NK-92 (cell line): ENCODE results near the gene LMF1.
"Not testable (repeated sequence)": the region's sequence is repeated elsewhere in the genome, so short reads cannot be mapped to it uniquely, and the experiment has no call there.

Experiments
- DNase-seq: peaks from one replicate; lab custom pipeline; 2025; ENCODE audit not compliant: unreplicated experiment; lab: John Stamatoyannopoulos, UW

LMF1 gene

DNA sequence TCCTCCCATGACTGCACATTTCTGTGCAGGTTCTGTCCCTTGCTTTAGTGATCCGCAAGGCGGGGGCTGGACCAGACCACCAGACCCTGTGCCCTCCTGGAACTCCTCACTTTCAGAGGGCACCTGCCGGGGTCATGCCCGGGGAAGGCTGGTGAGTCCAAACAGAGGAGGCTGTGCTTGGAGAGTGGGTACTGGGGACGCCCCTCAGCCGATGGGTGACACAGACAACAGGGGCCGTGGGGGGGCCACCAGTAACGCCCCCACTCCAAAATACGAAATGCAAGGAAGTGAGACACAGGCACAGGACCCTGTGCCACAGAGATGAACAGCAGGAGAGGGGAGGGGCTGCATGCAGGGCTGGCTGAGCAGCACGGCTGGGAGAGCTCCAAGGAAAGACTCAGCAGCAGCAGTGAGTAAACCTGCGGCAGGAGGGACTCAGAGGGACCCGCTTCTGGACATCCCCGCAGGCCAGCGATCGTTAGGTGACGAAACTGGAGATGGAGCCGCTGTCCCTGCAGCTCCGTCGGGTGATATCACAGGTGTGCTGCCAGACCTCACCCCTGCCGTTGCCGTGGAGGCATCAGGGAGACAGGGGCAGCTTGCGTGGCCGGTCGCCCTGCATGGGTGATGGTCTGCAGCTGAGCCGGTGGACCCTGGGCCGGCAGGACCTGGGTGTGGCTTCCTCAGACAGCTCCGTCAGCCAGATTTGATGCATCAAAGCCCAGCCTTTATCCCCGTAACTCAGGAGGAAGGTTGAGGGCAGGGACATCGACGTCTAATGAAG lies 99.0 kb downstream of the LMF1 start:
- no peak for DNase-seq

DNA sequence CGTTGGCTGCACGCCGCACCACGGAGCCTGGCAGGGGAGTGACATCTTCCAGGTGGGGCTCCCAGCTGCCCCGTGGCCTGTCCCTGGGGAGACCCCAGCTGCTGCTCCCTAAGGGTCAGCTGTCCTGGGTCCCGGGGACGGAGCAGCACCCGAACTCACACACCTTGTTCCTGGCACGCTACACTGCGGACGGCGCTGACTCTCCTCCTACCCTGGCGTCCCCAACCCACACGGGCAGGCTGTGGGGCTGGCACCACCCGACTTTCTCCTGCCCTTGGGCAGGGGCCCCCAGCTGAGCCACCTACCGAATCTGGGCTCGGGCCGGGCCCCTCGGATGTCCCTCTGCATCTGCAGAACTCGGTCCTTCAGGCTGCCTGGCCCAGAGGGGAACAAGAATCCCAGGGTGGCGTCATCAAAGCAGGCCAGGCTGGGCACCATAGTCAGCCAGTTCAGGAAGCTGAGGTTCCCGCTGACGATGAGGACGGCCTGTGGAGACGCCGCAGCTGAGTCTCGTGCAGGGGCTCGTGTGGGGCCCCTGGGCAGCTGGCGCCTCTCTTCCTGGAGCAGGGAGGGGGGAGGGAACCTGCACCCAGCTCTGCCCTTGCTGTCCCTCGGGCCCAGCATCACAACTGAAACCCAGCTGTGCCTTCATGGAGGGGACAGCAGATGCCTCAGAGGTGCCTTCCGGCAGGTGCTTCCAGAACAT lies 99.8 kb downstream of the LMF1 start:
- no peak for DNase-seq

DNA sequence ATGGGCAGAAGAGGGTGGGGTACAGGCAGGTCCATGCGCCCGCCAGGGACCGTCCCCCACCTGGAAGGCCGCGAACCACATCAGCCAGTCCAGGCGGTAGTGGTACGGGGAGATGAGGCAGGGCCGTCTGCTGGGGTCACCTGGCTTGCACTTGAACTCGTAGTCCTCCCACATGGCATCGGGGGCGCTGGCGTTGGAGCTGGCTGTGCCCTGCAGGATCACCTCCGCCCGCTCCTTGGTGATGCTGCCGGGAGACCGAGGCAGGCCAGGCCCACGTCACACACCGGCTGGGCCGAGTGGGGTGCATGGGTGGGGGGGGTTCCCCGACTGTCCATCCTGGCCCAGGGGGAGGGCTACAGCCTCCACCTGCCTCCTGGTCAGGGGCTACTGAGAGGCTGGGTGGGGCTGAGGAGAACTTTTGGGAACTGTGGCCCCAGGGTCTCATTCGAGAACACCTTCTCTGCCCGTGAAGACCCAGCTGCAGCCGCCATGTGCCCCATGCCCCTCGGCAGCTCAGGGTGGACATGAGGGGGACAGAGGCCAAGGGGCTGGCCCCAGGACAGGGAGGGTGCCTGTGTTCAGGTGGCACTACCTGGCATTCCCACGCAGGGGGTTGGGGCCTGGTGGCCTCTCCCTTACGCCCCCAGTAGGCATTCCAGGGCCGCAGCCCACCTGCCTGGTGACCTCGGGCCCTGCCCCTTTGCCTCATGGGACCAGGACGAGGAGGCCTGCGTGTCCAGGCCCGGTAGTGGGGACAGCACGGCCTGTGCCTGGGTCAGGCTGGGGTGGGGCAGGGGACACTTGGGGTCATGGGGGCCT lies 100.8 kb downstream of the LMF1 start:
- DNase-seq: no peak

DNA sequence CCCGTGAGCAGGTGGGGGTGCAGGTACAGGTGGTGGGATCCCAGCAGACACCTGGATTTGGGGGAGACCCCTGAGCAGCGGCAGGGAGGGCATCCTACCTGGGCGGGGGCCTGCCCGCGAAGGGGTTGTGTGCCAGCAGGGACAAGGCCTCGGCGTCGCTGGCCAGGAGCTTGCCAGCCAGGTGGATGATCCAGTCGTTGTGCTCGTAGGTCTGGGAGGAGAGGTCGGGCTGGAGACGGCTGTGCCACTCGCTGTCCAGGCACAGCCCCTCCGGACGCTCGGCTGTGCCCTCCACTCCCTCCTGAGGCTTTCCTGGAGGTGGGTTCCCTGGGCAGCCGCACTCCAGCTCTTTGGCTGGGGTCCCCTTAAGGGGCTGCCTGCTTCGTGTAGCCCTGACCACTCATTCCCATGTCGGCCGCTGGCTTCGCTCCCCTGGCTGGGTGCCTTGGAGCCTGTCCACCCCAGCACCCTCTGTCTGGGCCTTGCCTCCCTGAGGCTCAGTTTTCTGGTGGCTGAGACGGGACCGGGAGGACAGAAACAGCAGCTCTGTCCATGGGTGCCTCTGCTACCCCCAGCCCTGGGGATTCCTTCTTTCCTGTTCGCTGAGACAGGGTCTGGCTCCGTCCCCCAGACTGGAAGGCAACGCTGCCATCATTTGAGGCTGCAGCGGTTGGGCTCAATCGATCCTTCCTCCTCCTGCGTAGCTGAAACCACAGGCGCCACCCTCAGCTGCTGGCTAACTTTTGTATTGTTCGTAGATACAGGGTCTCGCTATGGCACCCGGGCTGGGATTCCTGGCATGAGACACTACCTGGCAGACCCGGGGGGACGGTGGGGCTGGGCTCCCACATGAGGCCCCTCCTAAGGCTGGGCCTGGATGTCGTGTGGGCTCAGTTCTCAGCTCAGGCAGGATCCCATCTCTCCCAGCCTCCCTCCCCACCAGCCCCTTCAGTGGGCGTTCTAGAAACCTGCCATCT lies 101.7 kb downstream of the LMF1 start:
- DNase-seq: no peak

GRCh38 chr16:868386-868755 lies 102.4 kb downstream of the LMF1 start:
- DNase-seq: no peak

GRCh38 chr16:867421-868385 lies 103.1 kb downstream of the LMF1 start:
- DNase-seq: no peak

DNA sequence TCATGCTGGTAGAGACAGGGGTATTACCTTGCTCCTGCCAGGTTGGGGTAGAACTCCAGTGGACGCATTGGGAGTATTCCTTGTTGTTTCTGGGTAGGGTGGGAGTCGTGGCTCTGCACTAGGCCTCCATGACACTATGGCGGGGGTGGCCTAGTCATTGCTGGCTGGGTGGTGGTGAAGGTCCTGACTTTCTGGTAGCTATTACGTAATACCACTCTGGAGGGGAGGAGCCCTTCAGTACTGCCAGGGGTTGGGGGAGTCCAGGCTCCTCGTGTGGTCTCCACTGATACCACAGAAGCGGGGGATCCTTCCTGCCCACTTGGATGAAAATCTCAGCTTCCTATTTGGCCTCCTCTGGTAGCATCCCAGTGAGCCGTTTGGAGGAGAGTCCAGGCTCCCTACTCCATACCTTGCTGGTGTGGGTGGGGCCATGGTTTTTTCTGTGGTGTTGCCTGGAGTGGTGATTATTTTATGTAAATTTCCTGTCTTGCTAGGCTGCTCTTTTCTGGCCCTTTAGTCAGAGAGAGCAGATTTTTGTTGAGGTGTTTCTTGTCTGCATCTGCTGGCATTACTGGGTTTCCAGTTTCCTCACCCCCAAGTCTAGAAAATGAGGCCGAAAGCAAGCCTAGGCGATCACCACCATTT lies 104.4 kb downstream of the LMF1 start:
- no peak for DNase-seq

DNA sequence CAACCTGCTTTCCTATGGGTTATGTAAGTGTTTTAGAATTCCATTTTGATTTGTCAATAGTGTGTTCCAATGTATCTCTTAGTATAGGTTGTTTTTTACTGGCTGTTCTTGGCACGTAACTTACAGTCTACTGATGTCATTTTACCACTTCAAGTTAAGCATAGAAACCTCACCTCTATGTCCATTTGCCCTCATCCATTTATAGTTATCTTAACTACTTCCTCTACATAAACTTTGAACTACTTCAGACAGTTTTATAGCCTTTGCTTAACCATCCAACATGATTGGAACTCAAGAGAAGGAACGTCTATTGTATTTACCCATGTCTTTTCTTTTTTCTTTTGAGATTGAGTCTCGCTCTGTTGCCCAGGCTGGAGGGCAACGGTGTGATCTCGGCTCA lies 105.8 kb downstream of the LMF1 start:
- DNase-seq: no peak

- DNase-seq: no peak
Observed at GRCh38 chr16:861446-861845, 109.3 kb downstream of the LMF1 start.

- no peak for DNase-seq
Observed at GRCh38 chr16:860891-861290, 109.9 kb downstream of the LMF1 start.

GRCh38 chr16:858971-859370 lies 111.8 kb downstream of the LMF1 start:
- DNase-seq: not testable (repeated sequence)

GRCh38 chr16:858441-858840 lies 112.3 kb downstream of the LMF1 start:
- not testable (repeated sequence) for DNase-seq

GRCh38 chr16:856811-857210 lies 114.0 kb downstream of the LMF1 start:
- no peak for DNase-seq

GRCh38 chr16:856101-856500 lies 114.7 kb downstream of the LMF1 start:
- DNase-seq: no peak

GRCh38 chr16:855471-855870 lies 115.3 kb downstream of the LMF1 start:
- DNase-seq: no peak

DNA sequence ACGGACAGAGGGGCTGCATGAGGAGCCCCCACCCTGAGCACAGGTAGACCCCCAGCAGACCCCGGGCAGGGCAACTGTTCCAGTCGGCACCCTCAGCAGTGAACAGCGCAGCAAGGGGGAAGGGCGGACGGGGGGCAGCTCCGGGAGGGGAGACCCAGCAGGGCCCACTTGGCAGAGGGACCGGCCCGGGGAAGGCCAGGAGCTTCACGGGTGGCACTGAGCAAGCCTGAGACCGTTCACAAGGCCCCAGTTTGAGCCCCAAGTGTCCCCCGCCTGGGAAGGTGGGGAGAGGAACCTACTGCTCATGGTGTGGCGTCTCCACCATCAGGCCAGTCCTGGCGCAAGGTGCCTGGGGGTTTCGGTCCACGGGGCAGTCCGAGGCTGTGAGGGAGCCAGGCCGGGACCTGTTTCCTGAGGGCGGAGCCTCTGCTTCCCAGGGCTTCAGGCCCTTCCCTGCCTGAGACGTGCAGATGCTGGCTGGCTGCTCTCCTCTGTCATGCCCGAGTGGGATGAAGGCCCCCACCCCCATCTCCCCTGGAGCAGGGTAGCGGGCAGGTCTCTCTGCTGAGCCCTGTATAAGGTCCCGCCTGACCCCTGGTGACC lies 115.9 kb downstream of the LMF1 start:
- no peak for DNase-seq

DNA sequence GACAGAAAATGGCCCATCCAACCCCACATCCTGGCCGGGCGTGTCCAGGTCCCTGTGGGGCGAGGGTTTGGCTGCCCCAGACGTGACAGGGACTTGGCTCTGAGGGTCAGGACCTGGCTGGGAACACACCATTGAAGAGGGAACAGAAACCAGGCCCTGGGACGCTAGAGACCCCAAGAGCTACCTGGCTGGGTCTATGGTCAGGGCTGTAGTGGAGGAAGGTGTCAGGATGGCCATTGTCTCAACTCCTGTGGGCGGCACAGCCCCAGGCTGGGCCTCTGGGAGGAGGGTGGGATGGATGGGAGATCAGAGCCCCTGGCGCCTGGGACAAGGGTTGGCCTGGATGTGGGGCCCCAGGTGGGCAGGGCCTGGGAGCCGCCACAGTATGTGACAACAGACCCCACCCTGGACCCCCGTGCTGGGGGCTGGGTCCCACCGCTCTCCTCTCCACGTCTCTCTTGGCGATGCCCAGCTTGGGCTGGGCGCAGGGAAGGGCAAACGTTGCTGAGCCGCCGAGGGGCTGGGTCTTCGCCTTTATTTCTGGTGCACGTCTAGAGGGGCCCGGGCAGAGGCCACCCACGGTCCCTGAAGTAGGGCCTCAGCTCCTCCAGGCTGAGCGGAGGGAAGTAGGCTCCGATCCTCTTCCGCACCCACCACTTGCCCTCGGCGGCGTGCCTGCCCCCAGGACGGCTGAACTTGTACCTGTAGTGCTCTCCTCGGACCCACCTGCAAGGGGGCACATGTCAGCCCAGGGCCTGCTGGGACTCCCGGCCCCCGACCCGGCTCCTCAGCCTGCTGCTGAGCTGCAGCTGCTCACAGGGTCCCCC lies 116.6 kb downstream of the LMF1 start:
- no peak for DNase-seq

- DNase-seq: no peak
Observed at GRCh38 chr16:853306-853705, 117.5 kb downstream of the LMF1 start.
